A549 (cell line): Measurements from ENCODE around the gene NEK9.

Experiments
- CEBPB ChIP-seq, 2 experiments: fragments of >200 bp in 1 of 2; sonication (Bioruptor Twin) in 1 of 2; formaldehyde crosslinking in 1 of 2; IDR thresholded peaks; 2 replicates each; pipeline ENCODE4 v1.6.1; 2012 to 2016
- CTCF ChIP-seq: fragments of >200 bp; sonication (Bioruptor Twin); formaldehyde crosslinking; IDR thresholded peaks from 3 replicates; pipeline ENCODE4 v1.5.1; 2016
- HDAC2 ChIP-seq: fragments of 200-600 bp; sonication (generic); IDR thresholded peaks from 2 replicates; pipeline ENCODE4 v1.6.1; 2016
- KDM5A ChIP-seq: fragments of 200-600 bp; sonication (generic); IDR thresholded peaks from 2 replicates; pipeline ENCODE4 v1.6.1; 2016; ENCODE audit warnings: antibody characterized with exemption, mild to moderate bottlenecking
- POLR2A ChIP-seq: IDR thresholded peaks from 2 replicates; pipeline ENCODE4 v1.6.1; 2012; ENCODE audit warnings: mild to moderate bottlenecking, low read length
- RNF2 ChIP-seq: fragments of 200-600 bp; sonication (generic); IDR thresholded peaks from 2 replicates; pipeline ENCODE4 v1.6.1; 2016; ENCODE audit warnings: low read depth, mild to moderate bottlenecking, antibody characterized with exemption, moderate library complexity, borderline replicate concordance
- ZSCAN20 ChIP-seq: fragments of 250-450 bp; sonication (Bioruptor Pico); IDR thresholded peaks from 2 replicates; pipeline ENCODE4 v1.8.0; 2022; ENCODE audit warnings: mild to moderate bottlenecking, moderate library complexity

- TF ChIP-seq ZSCAN20 (CRISPR knock-in tag) (no peak), KDM5A (no peak), CTCF (no peak), HDAC2 (no peak; the same call in 1 of the 2 replicates), POLR2A (no peak), CEBPB (IDR thresholded peaks at IDR 0.05) (no peak), RNF2 (no peak)
Observed at GRCh38 chr14:75060420-75060819, 66.4 kb downstream of the NEK9 start.
